ENCODE results near the gene LTB4R.

The LTB4R gene

DNA sequence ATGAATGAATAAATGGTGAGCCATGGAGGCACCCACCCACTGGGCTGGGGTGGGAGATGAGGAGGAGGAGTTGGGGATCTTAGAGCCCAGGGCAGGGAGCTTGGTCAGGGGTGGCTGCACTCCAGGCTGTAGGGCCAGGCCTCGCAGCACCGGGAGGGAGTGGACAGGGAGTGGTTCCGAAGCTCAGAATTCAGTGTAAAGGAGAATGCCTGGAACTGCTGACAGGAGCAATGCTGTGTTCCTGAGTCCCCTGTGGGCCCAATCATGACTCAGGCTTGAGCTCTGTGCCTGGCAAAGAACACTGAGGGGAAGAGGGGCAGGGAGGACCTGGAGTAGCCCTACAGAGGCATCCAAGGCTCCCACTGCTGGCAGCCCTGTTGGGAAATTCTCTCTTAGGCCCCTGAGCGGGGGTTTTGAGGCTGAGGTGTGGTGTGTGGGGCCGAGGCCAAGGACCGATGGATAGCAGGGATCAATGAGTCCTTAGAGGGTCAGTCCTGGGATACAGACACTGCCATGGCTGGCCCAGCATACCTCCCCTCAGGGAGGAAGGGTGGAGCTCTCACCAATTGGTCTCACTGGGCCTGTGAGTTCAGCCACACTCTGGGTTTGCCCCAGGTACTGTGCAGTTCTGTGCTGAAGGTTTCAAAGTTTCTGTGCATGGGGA lies 30.4 kb upstream of the LTB4R start:
- no peak overlapping the region for H2AFZ ChIP-seq (ENCODE audit: insufficient read depth, low read length, poor library complexity)
- no peak overlapping the region for H3K4me3 ChIP-seq (ENCODE audit: low read depth, low read length)
- no peaks in the 10 kb centered on the region for H3K79me1 ChIP-seq (ENCODE audit: low read length)
- no peak overlapping the region for H2BK12ac ChIP-seq (ENCODE audit: low read length)
- H3K4me2 ChIP-seq (ENCODE audit: low read length), result no peak overlapping the region
- no peak for DNase-seq
- no peak overlapping the region for H4K91ac ChIP-seq (ENCODE audit: low read depth, low read length)
- no CpG with 5 or more reads among the region's 6 CpGs for WGBS (ENCODE audit: extremely low coverage, insufficient coverage, insufficient read length)
- H3K9ac ChIP-seq (ENCODE audit: low read length), result no peak overlapping the region
- no peaks in the 10 kb centered on the region for H3K79me2 ChIP-seq (ENCODE audit: control insufficient read depth, insufficient read depth, low read length, poor library complexity)
- no peak overlapping the region for H4K8ac ChIP-seq (ENCODE audit: low read depth, low read length)
- no peak overlapping the region for H3K23ac ChIP-seq (ENCODE audit: low read length)
- no peak overlapping the region for H4K12ac ChIP-seq (ENCODE audit: low read depth, low read length)
- H3K27ac ChIP-seq (ENCODE audit: low read depth, low read length), result no peak overlapping the region
- H3K9me3 ChIP-seq (ENCODE audit: insufficient read depth, low read depth, low read length), result no peaks in the 10 kb centered on the region
- no peak overlapping the region for H3K14ac ChIP-seq (ENCODE audit: low read length)
- no peaks in the 10 kb centered on the region for H3K36me3 ChIP-seq (ENCODE audit: control insufficient read depth in 1 of 2, insufficient read depth in 2 of 2, low read length in 2 of 2)
- H3K4me1 ChIP-seq (ENCODE audit: control insufficient read depth in 1 of 2, insufficient read depth in 2 of 2, low read length in 2 of 2), result peaks cover 4 to 9% of the 10 kb centered on the region in 2 experiments
- H2AK5ac ChIP-seq (ENCODE audit: low read length), result no peak overlapping the region
- H2BK120ac ChIP-seq (ENCODE audit: insufficient read depth, low read length, poor library complexity), result no peak overlapping the region
- H2BK5ac ChIP-seq (ENCODE audit: low read depth, low read length, poor library complexity), result no peak overlapping the region
- H3K4ac ChIP-seq (ENCODE audit: low read depth, low read length), result no peak overlapping the region
- no peak overlapping the region for H3K18ac ChIP-seq (ENCODE audit: low read length)
- H3K27me3 ChIP-seq (ENCODE audit: insufficient read depth, low read length), result no peaks in the 10 kb centered on the region

DNA sequence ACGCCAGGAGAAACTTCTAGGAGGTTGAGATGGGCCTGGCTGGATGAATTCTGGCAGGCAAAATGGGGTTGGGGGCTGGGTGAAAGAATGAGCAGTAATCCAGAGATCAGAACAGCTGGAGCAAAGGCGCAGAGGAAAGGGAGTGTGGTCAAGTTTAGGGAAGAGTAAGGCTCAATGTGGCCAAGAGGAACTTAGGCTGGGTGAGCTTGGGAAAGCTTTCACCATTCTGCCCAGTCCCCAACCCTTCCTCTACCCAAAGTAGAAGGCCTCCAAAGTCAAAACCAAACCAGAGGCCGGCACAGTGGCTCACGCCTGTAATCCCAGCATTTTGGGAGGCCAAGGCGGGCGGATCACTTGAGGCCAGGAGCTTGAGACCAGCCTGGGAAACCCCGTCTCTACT lies 29.7 kb upstream of the LTB4R start:
- Histone ChIP-seq H3K4ac (ENCODE audit: low read depth, low read length) (no peak overlapping the region), H2AK5ac (ENCODE audit: low read length) (no peak overlapping the region), H3K79me2 (ENCODE audit: control insufficient read depth, insufficient read depth, low read length, poor library complexity) (no peaks in the 10 kb centered on the region), H2AFZ (ENCODE audit: insufficient read depth, low read length, poor library complexity) (no peak overlapping the region), H3K9ac (ENCODE audit: low read length) (no peak overlapping the region), H4K8ac (ENCODE audit: low read depth, low read length) (no peak overlapping the region), H3K4me2 (ENCODE audit: low read length) (no peak overlapping the region), H3K36me3 (ENCODE audit: control insufficient read depth in 1 of 2, insufficient read depth in 2 of 2, low read length in 2 of 2) (no peaks in the 10 kb centered on the region), H2BK120ac (ENCODE audit: insufficient read depth, low read length, poor library complexity) (no peak overlapping the region), H3K4me1 (ENCODE audit: control insufficient read depth in 1 of 2, insufficient read depth in 2 of 2, low read length in 2 of 2) (peaks cover 4 to 9% of the 10 kb centered on the region in 2 experiments), H3K79me1 (ENCODE audit: low read length) (no peaks in the 10 kb centered on the region), H3K18ac (ENCODE audit: low read length) (no peak overlapping the region), H3K4me3 (ENCODE audit: low read depth, low read length) (no peak overlapping the region), H3K27me3 (ENCODE audit: insufficient read depth, low read length) (no peaks in the 10 kb centered on the region), H3K14ac (ENCODE audit: low read length) (no peak overlapping the region), H3K9me3 (ENCODE audit: insufficient read depth, low read depth, low read length) (no peaks in the 10 kb centered on the region), H4K12ac (ENCODE audit: low read depth, low read length) (no peak overlapping the region), H3K27ac (ENCODE audit: low read depth, low read length) (no peak overlapping the region), H2BK12ac (ENCODE audit: low read length) (no peak overlapping the region), H2BK5ac (ENCODE audit: low read depth, low read length, poor library complexity) (no peak overlapping the region), H4K91ac (ENCODE audit: low read depth, low read length) (no peak overlapping the region), H3K23ac (ENCODE audit: low read length) (no peak overlapping the region)
- no CpG with 5 or more reads among the region's 7 CpGs for WGBS (ENCODE audit: extremely low coverage, insufficient coverage, insufficient read length)
- no peak for DNase-seq

DNA sequence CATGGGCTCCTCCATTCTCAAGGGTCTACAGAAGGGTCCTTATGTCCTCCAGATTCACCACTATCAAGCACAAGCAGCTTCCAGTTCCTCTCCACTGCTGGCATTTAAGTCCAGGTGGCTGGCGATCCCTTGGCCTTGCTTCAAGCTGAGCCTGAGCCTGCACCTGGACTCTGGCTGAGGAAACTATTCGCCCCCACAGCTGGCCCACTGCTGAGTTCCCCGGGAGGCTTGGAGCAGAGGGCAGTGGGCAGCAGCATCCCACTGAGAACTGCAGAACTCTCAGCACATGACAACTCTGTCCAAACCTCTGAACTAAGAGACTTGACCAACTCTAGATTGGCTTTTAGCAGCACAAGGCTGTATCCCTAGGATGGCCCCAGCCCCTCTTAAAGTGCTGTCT lies 28.6 kb upstream of the LTB4R start:
- Histone ChIP-seq H3K27ac (ENCODE audit: low read depth, low read length) (no peak overlapping the region), H2AK5ac (ENCODE audit: low read length) (no peak overlapping the region), H2BK120ac (ENCODE audit: insufficient read depth, low read length, poor library complexity) (no peak overlapping the region), H2BK12ac (ENCODE audit: low read length) (no peak overlapping the region), H3K4ac (ENCODE audit: low read depth, low read length) (no peak overlapping the region), H3K4me1 (ENCODE audit: control insufficient read depth in 1 of 2, insufficient read depth in 2 of 2, low read length in 2 of 2) (peaks cover 4 to 9% of the 10 kb centered on the region in 2 experiments), H3K18ac (ENCODE audit: low read length) (no peak overlapping the region), H3K9ac (ENCODE audit: low read length) (no peak overlapping the region), H3K4me3 (ENCODE audit: low read depth, low read length) (no peak overlapping the region), H4K91ac (ENCODE audit: low read depth, low read length) (no peak overlapping the region), H3K79me2 (ENCODE audit: control insufficient read depth, insufficient read depth, low read length, poor library complexity) (no peaks in the 10 kb centered on the region), H2BK5ac (ENCODE audit: low read depth, low read length, poor library complexity) (no peak overlapping the region), H3K36me3 (ENCODE audit: control insufficient read depth in 1 of 2, insufficient read depth in 2 of 2, low read length in 2 of 2) (no peaks in the 10 kb centered on the region), H4K8ac (ENCODE audit: low read depth, low read length) (no peak overlapping the region), H2AFZ (ENCODE audit: insufficient read depth, low read length, poor library complexity) (no peak overlapping the region), H3K23ac (ENCODE audit: low read length) (no peak overlapping the region), H3K4me2 (ENCODE audit: low read length) (no peak overlapping the region), H4K12ac (ENCODE audit: low read depth, low read length) (no peak overlapping the region), H3K14ac (ENCODE audit: low read length) (no peak overlapping the region), H3K79me1 (ENCODE audit: low read length) (no peaks in the 10 kb centered on the region), H3K27me3 (ENCODE audit: insufficient read depth, low read length) (no peaks in the 10 kb centered on the region), H3K9me3 (ENCODE audit: insufficient read depth, low read depth, low read length) (no peaks in the 10 kb centered on the region)
- DNase-seq, result no peak
- WGBS (ENCODE audit: extremely low coverage, insufficient coverage, insufficient read length), result no CpG with 5 or more reads among the region's 3 CpGs

DNA sequence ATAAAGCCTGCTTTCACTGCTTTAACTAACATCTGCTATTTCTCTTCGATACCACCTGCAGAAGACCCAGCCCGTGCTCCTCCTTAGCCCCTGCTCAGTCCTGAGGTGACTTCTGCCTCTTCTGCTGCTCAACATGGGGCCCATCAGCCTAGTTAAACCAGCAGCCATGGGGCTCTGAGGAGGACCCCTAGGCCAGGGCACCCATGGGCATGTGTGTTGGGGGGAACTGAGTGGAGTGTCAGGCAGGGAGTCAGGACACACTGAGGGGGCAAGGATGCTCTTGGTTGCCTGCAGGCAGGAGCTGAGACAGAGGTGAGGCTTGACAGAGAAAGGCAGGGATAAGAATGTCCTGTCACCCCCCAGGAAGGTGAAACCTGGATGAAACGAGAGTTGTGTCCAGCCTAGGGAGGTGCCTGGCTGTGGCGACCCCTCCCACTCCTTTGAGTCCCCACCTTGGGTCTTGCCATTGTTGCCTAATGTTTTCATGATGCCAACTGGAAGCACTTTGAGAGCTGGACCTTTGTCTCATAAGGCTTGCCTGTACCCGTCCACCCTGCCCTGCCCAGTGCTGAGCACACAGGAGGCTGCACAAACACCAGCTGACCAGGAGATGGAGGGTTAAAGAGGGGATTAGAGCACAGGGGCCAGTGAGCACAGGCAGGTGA lies 27.4 kb upstream of the LTB4R start:
- Histone ChIP-seq H3K4me1 (ENCODE audit: control insufficient read depth in 1 of 2, insufficient read depth in 2 of 2, low read length in 2 of 2) (peaks cover 4 to 9% of the 10 kb centered on the region in 2 experiments), H3K79me2 (ENCODE audit: control insufficient read depth, insufficient read depth, low read length, poor library complexity) (no peaks in the 10 kb centered on the region), H3K9ac (ENCODE audit: low read length) (no peak overlapping the region), H2BK12ac (ENCODE audit: low read length) (no peak overlapping the region), H2BK5ac (ENCODE audit: low read depth, low read length, poor library complexity) (no peak overlapping the region), H3K4ac (ENCODE audit: low read depth, low read length) (no peak overlapping the region), H3K14ac (ENCODE audit: low read length) (no peak overlapping the region), H3K27me3 (ENCODE audit: insufficient read depth, low read length) (no peaks in the 10 kb centered on the region), H2BK120ac (ENCODE audit: insufficient read depth, low read length, poor library complexity) (no peak overlapping the region), H3K27ac (ENCODE audit: low read depth, low read length) (no peak overlapping the region), H3K18ac (ENCODE audit: low read length) (no peak overlapping the region), H2AK5ac (ENCODE audit: low read length) (no peak overlapping the region), H3K9me3 (ENCODE audit: insufficient read depth, low read depth, low read length) (no peaks in the 10 kb centered on the region), H4K12ac (ENCODE audit: low read depth, low read length) (no peak overlapping the region), H3K79me1 (ENCODE audit: low read length) (no peaks in the 10 kb centered on the region), H3K23ac (ENCODE audit: low read length) (no peak overlapping the region), H4K8ac (ENCODE audit: low read depth, low read length) (no peak overlapping the region), H3K36me3 (ENCODE audit: control insufficient read depth in 1 of 2, insufficient read depth in 2 of 2, low read length in 2 of 2) (no peaks in the 10 kb centered on the region), H2AFZ (ENCODE audit: insufficient read depth, low read length, poor library complexity) (no peak overlapping the region), H3K4me2 (ENCODE audit: low read length) (no peak overlapping the region), H4K91ac (ENCODE audit: low read depth, low read length) (no peak overlapping the region), H3K4me3 (ENCODE audit: low read depth, low read length) (no peak overlapping the region)
- WGBS (ENCODE audit: extremely low coverage, insufficient coverage, insufficient read length), result no CpG with 5 or more reads among the region's 5 CpGs
- DNase-seq, result no peak
